HG03354 (cell line): ENCODE results near the gene RNF150.
"Not testable (repeated sequence)": the region's sequence is repeated elsewhere in the genome, so short reads cannot be mapped to it uniquely, and the experiment has no call there.

ENCODE experiments used
- ATAC-seq: cut with Tn5 transposase; IDR thresholded peaks from one replicate; pipeline ENCODE4 v1.9.1; 2021; ENCODE audit warnings: mild to moderate bottlenecking; ENCODE audit not compliant: unreplicated experiment, poor library complexity, severe bottlenecking

The RNF150 gene

GRCh38 chr4:141080668-141081067 lies 52.6 kb downstream of the RNF150 start:
- ATAC-seq: no peak

GRCh38 chr4:141079393-141079930 lies 53.8 kb downstream of the RNF150 start:
- no peak for ATAC-seq

- no peak for ATAC-seq
These were observed 54.4 kb downstream of the RNF150 start for GRCh38 chr4:141078871-141079270.

DNA sequence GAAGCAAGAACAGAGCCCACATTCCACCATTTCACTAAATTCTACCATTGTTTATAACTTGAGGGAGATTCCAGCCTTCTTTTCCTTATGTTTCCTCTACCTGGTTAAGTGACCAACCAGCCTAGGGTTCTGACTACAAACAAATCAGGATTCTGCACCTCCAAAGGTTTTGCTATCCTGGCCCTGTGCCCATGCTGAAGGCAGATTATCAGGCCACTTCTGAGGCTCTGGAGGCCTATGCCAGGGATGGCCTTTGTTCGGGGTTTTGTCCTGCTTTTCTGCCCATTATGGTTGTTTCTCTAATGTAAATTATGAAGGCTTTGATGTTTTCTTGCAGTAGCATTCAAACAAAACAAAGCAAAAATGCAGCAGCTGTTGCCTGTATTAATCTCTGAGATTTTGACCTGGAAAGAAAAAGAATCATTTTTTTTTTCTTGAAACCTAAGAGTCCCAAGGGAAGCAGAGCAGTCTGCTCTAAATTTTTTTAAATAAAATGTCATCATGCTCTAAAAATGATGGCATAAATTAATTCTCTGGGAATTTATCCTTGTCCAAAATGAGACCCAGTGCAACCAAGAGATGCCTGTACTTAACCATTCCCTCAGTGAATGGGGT lies 55.6 kb downstream of the RNF150 start:
- ATAC-seq: no peak

DNA sequence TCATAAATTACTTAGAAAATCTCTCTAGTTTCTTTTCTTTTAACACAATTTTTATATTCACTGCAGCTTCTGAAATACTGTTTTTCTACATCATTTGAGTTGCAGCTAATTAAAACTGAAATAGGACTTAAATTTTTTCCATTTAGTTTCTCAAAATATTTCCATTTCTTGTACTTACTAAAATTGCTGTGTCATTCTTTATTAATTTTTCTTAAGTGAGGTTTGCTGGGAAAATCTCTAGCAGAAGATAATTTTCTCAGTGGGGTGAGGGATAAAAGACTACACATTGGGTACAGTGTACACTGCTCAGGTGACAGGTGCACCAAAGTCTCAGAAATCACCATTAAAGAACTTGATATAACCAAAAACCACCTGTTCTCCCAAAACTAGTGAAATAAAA lies 57.7 kb downstream of the RNF150 start:
- no peak for ATAC-seq

DNA sequence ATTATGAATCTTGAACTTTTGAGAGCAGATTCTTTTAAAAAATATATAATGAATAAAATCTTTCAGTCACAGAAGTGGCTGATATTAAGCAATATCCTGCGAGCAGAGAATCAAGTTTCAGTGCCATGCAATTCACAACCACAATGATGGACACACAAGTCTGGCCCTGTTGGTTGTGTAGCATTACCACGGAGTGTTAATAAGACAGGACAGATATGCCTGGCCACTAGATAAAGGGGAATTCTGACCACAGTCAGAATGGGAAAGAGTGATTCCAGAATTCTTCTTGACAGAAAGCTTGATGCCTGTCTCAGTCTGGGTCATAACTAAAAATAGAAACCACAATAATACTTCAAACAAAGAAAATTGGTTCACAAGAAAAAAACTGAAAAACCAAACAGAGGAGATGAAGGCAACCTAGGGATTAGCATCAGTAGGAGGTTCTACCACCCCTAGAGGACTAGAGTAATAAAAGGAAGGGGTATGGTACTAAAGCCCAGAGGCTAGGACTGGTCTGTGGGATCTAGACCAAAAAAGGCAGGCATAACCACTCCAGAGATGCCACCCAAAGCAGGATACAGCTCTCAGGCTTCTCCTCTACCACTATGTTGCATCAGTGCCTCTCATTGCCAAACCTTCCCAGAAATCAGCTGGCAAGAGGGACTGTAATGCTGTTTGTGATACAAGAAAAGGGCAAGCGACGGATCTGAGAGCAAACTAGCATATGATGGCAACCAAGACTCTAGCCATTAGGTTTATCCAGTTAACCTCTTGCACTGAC lies 59.0 kb downstream of the RNF150 start:
- no peak for ATAC-seq

- no peak for ATAC-seq
These were observed 66.6 kb downstream of the RNF150 start for GRCh38 chr4:141066690-141067089.

DNA sequence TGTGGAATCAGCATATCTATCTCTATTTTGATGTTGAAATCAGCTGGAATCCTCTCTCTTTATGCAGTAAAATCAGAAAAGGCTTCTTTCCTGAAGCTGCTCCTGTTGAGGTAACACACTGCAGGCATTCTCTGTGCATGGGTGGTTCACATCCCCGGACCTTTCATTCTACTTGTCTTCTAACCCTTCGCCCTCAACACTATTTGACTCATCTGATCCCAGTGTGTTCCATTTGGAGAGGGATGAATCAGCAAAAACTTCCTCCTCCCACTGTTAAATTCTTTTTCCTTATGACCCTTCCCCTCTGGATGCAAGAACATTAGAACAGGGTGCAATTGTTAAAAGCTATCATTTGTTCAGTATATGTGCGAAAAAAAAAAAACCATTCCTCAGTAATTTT lies 67.4 kb downstream of the RNF150 start:
- no peak for ATAC-seq

DNA sequence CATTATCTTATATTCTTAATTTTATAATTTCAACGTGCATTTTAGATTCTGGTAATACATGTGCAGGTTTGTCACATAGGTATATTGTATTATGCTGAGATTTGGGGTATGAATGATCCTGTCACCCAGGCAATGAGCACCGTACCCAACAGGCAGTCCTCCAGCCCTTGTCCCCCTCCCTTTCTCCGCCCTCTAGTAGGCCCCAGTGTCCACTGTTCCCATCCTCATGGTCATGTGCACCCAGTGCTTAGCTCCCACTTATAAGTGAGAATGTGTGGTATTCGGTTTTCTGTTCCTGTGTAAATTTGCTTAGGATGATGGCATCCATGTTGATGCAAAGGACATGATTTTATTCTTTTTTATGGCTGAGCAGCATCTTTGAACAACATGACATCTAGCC lies 70.6 kb downstream of the RNF150 start:
- no peak for ATAC-seq

GRCh38 chr4:141058591-141059512 lies 74.4 kb downstream of the RNF150 start:
- ATAC-seq: no peak

GRCh38 chr4:141057582-141057981 lies 75.7 kb downstream of the RNF150 start:
- ATAC-seq: no peak

DNA sequence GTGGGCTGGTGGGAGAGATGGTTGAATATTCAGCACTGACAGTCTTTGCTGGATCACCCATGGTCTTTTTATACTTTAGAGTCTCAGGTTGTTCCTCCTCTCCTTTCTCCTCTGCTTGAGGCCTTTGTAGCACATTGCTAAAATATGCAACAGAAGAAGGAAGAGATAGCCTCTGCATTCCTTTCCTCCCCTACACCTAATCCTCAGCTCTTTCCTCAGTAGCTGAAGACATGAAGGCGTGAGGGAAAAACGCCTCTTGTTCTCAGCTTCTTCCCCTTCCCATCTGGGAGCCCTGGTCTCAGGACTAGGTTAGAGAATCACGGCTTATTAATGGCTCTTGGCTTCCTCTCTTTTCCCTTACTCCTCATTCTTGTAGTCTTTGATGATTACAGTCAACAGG lies 76.8 kb downstream of the RNF150 start:
- no peak for ATAC-seq

DNA sequence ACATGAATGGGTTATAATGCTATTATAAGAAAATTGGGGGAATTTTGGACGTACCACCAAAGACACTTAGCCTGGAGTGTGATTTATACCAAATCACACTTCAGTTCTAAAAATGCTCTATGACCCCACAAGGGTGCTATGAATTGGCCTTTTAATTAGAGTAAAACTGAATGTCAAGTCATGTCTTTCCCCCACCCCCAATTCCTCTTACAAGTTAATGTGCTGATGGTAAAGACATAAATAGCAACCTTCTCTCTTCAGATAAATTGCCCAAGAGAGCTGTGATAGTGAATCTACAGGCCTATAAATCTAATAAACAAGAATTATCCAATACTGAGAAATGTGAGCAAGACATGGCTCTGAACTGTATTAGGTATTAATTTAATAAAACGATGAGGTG lies 78.8 kb downstream of the RNF150 start:
- no peak for ATAC-seq

GRCh38 chr4:141050999-141051398 lies 82.3 kb downstream of the RNF150 start:
- not testable (repeated sequence) for ATAC-seq

DNA sequence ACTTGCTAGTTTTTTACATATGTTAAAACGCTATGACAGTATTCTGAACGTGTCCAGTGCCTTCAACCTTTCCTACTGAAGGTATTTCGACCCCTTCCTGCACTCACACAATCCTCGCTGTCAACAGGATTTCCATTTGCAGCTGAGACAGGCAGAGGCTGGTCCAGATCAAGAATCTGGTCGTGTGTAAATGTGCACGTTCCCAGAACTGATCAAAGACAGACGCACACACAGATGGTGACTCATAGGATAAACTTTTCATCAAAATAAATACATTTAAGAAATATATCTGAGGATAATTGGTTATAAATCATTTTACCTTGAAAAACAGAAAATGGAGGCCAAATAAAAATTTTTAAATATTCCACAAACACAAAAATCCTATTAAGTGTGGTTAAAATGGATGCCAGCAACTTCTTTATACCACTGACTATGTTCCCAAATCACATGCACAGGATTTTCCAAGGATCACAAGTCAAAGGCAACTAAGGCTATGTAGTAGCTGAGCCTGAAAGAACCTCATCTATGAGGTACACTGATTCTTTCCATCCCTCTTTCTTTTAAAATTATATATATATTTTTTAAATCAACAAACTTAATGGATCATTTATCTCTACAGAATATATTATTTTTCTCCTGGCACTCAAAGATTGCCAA lies 85.9 kb downstream of the RNF150 start:
- no peak for ATAC-seq

DNA sequence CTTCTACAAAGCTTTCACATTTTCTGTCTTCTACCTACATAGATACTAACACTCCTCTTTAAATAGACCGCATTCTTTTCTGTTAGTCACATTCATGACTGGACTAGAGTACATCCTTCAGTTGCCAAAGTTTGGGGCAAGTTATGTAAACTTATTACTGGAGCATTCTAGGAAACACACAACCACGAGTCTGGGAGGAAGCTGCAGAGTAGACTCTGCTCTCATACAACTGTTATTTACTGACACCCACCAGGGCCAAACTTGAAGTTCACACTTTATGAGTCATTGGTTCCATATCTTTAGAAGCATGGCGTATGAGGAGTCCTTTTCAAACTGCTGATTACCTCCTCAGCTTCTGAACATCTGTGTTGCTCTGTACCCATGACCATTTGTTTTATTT lies 87.0 kb downstream of the RNF150 start:
- ATAC-seq: no peak

DNA sequence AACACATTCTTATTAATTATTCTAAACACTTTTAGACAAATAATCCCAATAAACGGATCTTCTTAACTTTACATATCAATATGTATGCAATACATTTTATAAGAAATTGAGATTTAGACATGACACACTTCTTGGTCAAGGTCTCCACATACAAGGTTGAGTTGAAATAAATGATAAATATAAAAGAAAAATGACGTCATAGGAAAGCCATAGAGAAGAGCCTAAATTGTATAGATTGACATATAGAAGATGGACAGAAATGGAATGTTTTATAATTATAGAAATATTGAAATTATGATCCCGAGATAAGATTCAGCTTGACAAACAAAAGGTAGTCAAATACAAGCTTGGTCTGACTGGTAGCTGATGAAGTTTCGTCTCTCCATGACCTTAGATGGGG lies 87.4 kb downstream of the RNF150 start:
- ATAC-seq: no peak

- ATAC-seq: no peak
These were observed 92.2 kb downstream of the RNF150 start for GRCh38 chr4:141041021-141041476.

- no peak for ATAC-seq
These were observed 94.1 kb downstream of the RNF150 start for GRCh38 chr4:141039156-141039555.

DNA sequence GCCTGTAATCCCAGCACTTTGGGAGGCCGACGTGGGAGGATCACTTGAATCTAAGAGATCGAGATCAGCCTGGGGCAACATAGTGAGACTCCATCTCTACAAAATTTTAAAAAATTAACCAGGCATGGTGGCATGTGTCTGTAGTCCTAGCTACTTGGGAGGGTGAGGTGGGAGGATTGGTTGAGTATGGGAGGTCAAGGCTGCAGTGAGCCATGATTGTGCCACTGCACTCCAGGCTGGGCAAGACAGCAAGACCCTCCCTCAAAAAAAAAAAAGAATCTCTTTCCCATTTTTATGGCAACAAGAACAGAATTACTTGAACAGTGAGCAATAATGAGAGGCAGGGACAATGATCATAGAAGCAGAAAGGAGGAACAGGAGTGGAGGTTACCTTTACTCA lies 94.8 kb downstream of the RNF150 start:
- no peak for ATAC-seq
